SK-N-SH (cell line): Measurements from ENCODE around the gene FAM107A.

Source experiments
- FOXJ3 ChIP-seq: sonication (generic); formaldehyde crosslinking; IDR thresholded peaks from 2 replicates; pipeline ENCODE4 v1.5.1; 2020; ENCODE audit warnings: mild to moderate bottlenecking, missing genetic modification reagents
- JUND ChIP-seq: IDR thresholded peaks from 2 replicates; pipeline ENCODE4 v1.4.0; 2012
- POLR2AphosphoS5 ChIP-seq: IDR thresholded peaks from 2 replicates; pipeline ENCODE4 v1.6.1; 2012; ENCODE audit warnings: low read depth, low read length
- RAD21 ChIP-seq: IDR thresholded peaks from 2 replicates; pipeline ENCODE4 v1.6.1; 2012; ENCODE audit warnings: mild to moderate bottlenecking, low read length
- TAF1 ChIP-seq: IDR thresholded peaks from 2 replicates; pipeline ENCODE4 v1.6.1; 2012; ENCODE audit warnings: low read depth, mild to moderate bottlenecking, low read length, moderate library complexity, borderline replicate concordance
- TF ChIP-seq, protein P1 (sequence below): fragments of 200-600 bp; sonication (generic); IDR thresholded peaks from 2 replicates; pipeline ENCODE4 v1.6.1; 2017; ENCODE audit warnings: antibody characterized with exemption, mild to moderate bottlenecking, moderate library complexity
- TF ChIP-seq, protein P2 (sequence below): IDR thresholded peaks from 2 replicates; pipeline ENCODE4 v1.4.0; 2012; ENCODE audit warnings: low read depth, borderline replicate concordance

DNA sequence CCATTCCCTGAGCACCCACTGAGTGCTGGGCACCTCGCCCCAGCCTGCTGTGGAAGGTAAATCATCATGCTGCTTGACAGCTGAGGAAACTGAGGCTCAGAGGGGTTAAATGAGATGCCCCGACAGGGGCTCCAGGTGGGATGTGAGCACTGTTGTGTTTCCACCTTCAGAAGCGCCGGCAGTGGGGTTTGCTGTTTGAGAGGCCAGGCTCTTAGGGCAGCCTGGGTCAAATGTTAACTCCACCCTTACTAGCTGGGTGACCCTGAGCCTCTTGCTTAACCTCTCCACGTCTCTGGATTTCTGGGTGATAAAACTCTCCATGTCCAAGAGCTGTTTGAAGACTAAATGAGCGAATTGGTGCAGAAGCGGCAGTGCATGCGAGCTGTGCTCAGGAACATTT, 46.3 kb upstream of the FAM107A start:
- TF ChIP-seq, protein P1, sequence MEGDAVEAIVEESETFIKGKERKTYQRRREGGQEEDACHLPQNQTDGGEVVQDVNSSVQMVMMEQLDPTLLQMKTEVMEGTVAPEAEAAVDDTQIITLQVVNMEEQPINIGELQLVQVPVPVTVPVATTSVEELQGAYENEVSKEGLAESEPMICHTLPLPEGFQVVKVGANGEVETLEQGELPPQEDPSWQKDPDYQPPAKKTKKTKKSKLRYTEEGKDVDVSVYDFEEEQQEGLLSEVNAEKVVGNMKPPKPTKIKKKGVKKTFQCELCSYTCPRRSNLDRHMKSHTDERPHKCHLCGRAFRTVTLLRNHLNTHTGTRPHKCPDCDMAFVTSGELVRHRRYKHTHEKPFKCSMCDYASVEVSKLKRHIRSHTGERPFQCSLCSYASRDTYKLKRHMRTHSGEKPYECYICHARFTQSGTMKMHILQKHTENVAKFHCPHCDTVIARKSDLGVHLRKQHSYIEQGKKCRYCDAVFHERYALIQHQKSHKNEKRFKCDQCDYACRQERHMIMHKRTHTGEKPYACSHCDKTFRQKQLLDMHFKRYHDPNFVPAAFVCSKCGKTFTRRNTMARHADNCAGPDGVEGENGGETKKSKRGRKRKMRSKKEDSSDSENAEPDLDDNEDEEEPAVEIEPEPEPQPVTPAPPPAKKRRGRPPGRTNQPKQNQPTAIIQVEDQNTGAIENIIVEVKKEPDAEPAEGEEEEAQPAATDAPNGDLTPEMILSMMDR, result no peak
- TF ChIP-seq POLR2AphosphoS5, result no peak
- no peak for TF ChIP-seq FOXJ3
- no peak for TF ChIP-seq TAF1
- no peak for TF ChIP-seq RAD21
- no peak for TF ChIP-seq JUND
- TF ChIP-seq, protein P2, sequence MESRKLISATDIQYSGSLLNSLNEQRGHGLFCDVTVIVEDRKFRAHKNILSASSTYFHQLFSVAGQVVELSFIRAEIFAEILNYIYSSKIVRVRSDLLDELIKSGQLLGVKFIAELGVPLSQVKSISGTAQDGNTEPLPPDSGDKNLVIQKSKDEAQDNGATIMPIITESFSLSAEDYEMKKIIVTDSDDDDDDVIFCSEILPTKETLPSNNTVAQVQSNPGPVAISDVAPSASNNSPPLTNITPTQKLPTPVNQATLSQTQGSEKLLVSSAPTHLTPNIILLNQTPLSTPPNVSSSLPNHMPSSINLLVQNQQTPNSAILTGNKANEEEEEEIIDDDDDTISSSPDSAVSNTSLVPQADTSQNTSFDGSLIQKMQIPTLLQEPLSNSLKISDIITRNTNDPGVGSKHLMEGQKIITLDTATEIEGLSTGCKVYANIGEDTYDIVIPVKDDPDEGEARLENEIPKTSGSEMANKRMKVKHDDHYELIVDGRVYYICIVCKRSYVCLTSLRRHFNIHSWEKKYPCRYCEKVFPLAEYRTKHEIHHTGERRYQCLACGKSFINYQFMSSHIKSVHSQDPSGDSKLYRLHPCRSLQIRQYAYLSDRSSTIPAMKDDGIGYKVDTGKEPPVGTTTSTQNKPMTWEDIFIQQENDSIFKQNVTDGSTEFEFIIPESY, result no peak
